GM10266 (cell line): Measurements from ENCODE around the gene ANGPT4.

Experiments
- DNase-seq: peaks from one replicate; pipeline ENCODE4 v3.0.0; 2012; ENCODE audit errors: extremely low spot score
- CTCF ChIP-seq: IDR thresholded peaks from 2 replicates; pipeline ENCODE4 v1.5.1; 2012; ENCODE audit warnings: mild to moderate bottlenecking, low read depth; ENCODE audit not compliant: control insufficient read depth, insufficient read depth; ENCODE audit errors: missing control alignments

ANGPT4 gene

GRCh38 chr20:822651-823573, 93.2 kb downstream of the ANGPT4 start:
- no peak for TF ChIP-seq CTCF
- DNase-seq, result no peak

GRCh38 chr20:821731-822065, 94.4 kb downstream of the ANGPT4 start:
- no peak for TF ChIP-seq CTCF
- DNase-seq, result peak; percentile 2

GRCh38 chr20:821046-821730, 94.9 kb downstream of the ANGPT4 start:
- DNase-seq, result peak; percentile 2
- no peak for TF ChIP-seq CTCF

- TF ChIP-seq CTCF, result no peak
- no peak for DNase-seq
Measured at GRCh38 chr20:820323-820953, 95.7 kb downstream of the ANGPT4 start.
